Measurements from ENCODE around the gene MYDGF. TPM values are rescaled to one million over a fixed set of nuclear protein-coding genes. Genes with fewer than 3 reads are reported as not detected.

MYDGF gene
- polyA plus RNA-seq, 1 donor from 2014 or later: 73.2 TPM

DNA sequence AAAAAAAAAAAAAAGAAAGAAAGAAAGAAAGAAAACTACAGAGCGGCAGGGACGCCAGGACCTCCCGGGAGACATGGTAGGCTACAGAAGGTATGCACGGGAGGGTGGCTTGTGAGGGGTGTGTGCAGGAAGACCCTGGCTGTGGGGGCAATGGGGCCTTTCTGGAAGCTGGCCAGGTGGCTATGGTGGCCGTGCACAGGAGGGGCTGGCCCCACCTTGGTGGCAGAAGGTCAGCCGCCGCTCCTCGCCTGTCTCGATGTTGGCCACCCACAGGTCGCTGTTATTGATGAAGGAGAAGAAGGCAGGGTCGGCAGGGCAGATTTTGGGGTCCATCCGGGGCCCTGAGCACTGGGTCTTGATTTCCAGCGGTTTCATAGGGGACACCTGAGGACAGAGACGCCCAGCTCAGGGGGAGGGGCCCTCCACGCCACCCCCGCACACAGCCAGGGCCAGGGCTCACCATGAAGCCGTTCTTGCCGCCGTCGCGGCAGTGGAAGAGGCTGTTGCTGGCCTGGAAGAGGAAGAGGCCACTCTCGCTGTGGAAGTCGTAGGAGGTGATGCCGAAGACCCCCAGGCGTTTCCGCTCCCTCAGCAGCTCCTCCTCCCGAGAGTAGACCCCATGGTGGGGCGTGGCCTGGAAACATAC is 33.7 kb upstream of the MYDGF start:
- no peak overlapping the region for H3K4me2 ChIP-seq (ENCODE audit: low read length)
- H3K27ac ChIP-seq (ENCODE audit: low read length): no peak overlapping the region
- TF ChIP-seq, protein P1, sequence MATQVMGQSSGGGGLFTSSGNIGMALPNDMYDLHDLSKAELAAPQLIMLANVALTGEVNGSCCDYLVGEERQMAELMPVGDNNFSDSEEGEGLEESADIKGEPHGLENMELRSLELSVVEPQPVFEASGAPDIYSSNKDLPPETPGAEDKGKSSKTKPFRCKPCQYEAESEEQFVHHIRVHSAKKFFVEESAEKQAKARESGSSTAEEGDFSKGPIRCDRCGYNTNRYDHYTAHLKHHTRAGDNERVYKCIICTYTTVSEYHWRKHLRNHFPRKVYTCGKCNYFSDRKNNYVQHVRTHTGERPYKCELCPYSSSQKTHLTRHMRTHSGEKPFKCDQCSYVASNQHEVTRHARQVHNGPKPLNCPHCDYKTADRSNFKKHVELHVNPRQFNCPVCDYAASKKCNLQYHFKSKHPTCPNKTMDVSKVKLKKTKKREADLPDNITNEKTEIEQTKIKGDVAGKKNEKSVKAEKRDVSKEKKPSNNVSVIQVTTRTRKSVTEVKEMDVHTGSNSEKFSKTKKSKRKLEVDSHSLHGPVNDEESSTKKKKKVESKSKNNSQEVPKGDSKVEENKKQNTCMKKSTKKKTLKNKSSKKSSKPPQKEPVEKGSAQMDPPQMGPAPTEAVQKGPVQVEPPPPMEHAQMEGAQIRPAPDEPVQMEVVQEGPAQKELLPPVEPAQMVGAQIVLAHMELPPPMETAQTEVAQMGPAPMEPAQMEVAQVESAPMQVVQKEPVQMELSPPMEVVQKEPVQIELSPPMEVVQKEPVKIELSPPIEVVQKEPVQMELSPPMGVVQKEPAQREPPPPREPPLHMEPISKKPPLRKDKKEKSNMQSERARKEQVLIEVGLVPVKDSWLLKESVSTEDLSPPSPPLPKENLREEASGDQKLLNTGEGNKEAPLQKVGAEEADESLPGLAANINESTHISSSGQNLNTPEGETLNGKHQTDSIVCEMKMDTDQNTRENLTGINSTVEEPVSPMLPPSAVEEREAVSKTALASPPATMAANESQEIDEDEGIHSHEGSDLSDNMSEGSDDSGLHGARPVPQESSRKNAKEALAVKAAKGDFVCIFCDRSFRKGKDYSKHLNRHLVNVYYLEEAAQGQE (IDR thresholded peaks at IDR 0.05; ENCODE audit: borderline replicate concordance): no peak
- TF ChIP-seq RAD21 (conservative IDR thresholded peaks at IDR 0.05) (no peak), POLR2AphosphoS5 (IDR thresholded peaks at IDR 0.05) (no peak), EZH2 (IDR thresholded peaks at IDR 0.05; ENCODE audit: borderline replicate concordance, insufficient read depth, low read length, poor library complexity, severe bottlenecking) (no peak), SMC3 (conservative IDR thresholded peaks at IDR 0.05; ENCODE audit: poor library complexity) (no peak), EP300 (conservative IDR thresholded peaks at IDR 0.05; ENCODE audit: poor library complexity, severe bottlenecking) (no peak), TAF1 (IDR thresholded peaks at IDR 0.05; ENCODE audit: low read depth) (no peak), MXI1 (conservative IDR thresholded peaks at IDR 0.05; ENCODE audit: poor library complexity, severe bottlenecking) (no peak)
- TF ChIP-seq, protein P2, sequence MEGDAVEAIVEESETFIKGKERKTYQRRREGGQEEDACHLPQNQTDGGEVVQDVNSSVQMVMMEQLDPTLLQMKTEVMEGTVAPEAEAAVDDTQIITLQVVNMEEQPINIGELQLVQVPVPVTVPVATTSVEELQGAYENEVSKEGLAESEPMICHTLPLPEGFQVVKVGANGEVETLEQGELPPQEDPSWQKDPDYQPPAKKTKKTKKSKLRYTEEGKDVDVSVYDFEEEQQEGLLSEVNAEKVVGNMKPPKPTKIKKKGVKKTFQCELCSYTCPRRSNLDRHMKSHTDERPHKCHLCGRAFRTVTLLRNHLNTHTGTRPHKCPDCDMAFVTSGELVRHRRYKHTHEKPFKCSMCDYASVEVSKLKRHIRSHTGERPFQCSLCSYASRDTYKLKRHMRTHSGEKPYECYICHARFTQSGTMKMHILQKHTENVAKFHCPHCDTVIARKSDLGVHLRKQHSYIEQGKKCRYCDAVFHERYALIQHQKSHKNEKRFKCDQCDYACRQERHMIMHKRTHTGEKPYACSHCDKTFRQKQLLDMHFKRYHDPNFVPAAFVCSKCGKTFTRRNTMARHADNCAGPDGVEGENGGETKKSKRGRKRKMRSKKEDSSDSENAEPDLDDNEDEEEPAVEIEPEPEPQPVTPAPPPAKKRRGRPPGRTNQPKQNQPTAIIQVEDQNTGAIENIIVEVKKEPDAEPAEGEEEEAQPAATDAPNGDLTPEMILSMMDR (IDR thresholded peaks at IDR 0.05; ENCODE audit: poor library complexity, severe bottlenecking): no peak
- no peak overlapping the region for H3K4me3 ChIP-seq (ENCODE audit: low read length)
- no peaks in the 10 kb centered on the region for H3K9me3 ChIP-seq (ENCODE audit: low read length)
- H3F3A ChIP-seq (ENCODE audit: insufficient read depth, low read length, poor library complexity, severe bottlenecking): no peaks in the 10 kb centered on the region
- H3K79me2 ChIP-seq (replicated peaks; ENCODE audit: insufficient read depth, low read length): no peaks in the 10 kb centered on the region
- H3K9me2 ChIP-seq (ENCODE audit: insufficient read depth, low read length): no peaks in the 10 kb centered on the region
- H3K27me3 ChIP-seq (ENCODE audit: insufficient read depth, low read depth, low read length): no peaks in the 10 kb centered on the region
- no peaks in the 10 kb centered on the region for H3K36me3 ChIP-seq (ENCODE audit: insufficient read depth, low read length)
- no peak overlapping the region for H3K9ac ChIP-seq (ENCODE audit: low read length)
- H2AFZ ChIP-seq (ENCODE audit: low read depth, low read length): no peak overlapping the region
- no peaks in the 10 kb centered on the region for H4K20me1 ChIP-seq (ENCODE audit: insufficient read depth)

DNA sequence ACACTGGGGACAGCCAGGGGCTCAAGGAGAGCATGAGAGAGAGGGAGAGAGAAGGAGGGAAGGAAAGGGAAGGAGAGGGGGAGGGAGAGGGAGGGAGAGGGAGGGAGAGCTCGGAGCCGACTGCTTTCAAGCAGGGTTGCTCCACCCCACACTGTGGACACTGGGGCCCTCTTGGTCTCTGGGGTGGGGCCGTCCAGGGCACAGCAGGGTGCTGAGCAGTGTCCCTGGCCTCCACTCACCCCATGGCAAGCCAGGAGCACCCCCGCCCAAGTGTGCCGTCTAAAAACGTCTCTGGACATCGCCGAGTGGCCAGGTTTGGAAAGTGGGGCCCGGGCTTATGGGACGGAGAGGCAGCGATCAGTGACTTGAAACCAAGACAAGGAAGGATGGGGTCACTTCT is 32.6 kb upstream of the MYDGF start:
- no peaks in the 10 kb centered on the region for H3K36me3 ChIP-seq (ENCODE audit: insufficient read depth, low read length)
- no peaks in the 10 kb centered on the region for H3F3A ChIP-seq (ENCODE audit: insufficient read depth, low read length, poor library complexity, severe bottlenecking)
- H3K27me3 ChIP-seq (ENCODE audit: insufficient read depth, low read depth, low read length): no peaks in the 10 kb centered on the region
- no peaks in the 10 kb centered on the region for H4K20me1 ChIP-seq (ENCODE audit: insufficient read depth)
- no peaks in the 10 kb centered on the region for H3K79me2 ChIP-seq (replicated peaks; ENCODE audit: insufficient read depth, low read length)
- H3K9ac ChIP-seq (ENCODE audit: low read length): no peak overlapping the region
- H3K9me3 ChIP-seq (ENCODE audit: low read length): no peaks in the 10 kb centered on the region
- H2AFZ ChIP-seq (ENCODE audit: low read depth, low read length): no peak overlapping the region
- H3K4me2 ChIP-seq (ENCODE audit: low read length): no peak overlapping the region
- no peak overlapping the region for H3K27ac ChIP-seq (ENCODE audit: low read length)
- H3K9me2 ChIP-seq (ENCODE audit: insufficient read depth, low read length): no peaks in the 10 kb centered on the region
- TF ChIP-seq, protein P2 (IDR thresholded peaks at IDR 0.05; ENCODE audit: poor library complexity, severe bottlenecking): no peak
- TF ChIP-seq SMC3 (conservative IDR thresholded peaks at IDR 0.05; ENCODE audit: poor library complexity): no peak
- no peak for TF ChIP-seq MXI1 (conservative IDR thresholded peaks at IDR 0.05; ENCODE audit: poor library complexity, severe bottlenecking)
- TF ChIP-seq RAD21 (conservative IDR thresholded peaks at IDR 0.05): no peak
- no peak for TF ChIP-seq EZH2 (IDR thresholded peaks at IDR 0.05; ENCODE audit: borderline replicate concordance, insufficient read depth, low read length, poor library complexity, severe bottlenecking)
- TF ChIP-seq EP300 (conservative IDR thresholded peaks at IDR 0.05; ENCODE audit: poor library complexity, severe bottlenecking): no peak
- TF ChIP-seq POLR2AphosphoS5 (IDR thresholded peaks at IDR 0.05): no peak
- TF ChIP-seq, protein P1 (IDR thresholded peaks at IDR 0.05; ENCODE audit: borderline replicate concordance): no peak
- no peak for TF ChIP-seq TAF1 (IDR thresholded peaks at IDR 0.05; ENCODE audit: low read depth)
- H3K4me3 ChIP-seq (ENCODE audit: low read length): no peak overlapping the region
